Gastroesophageal sphincter (tissue), 4 donors: ENCODE data around the gene TFF1. TPM values are rescaled to one million over a fixed set of nuclear protein-coding genes. Genes with fewer than 3 reads are reported as not detected.

Experiments
- ATAC-seq: fragments of 150-250 bp; one replicate; pipeline ENCODE4 v1.9.1; 2016; ENCODE audit warnings: mild to moderate bottlenecking, moderate library complexity
- H3K27ac ChIP-seq, 4 donors: fragments of 200-600 bp; sonication (generic) in 3 of 4; 1 replicate in 3 of 4; 2 replicates in 1 of 4; pipeline ENCODE4 v1.5.1; 2016 to 2019
- H3K27me3 ChIP-seq: fragments of 200-600 bp; sonication (generic); one replicate; pipeline ENCODE4 v1.5.1; 2019
- H3K36me3 ChIP-seq, 2 donors: fragments of 200-600 bp; sonication (generic); one replicate each; pipeline ENCODE4 v1.5.1; 2019; ENCODE audit warnings: control low read depth in 1 of 2
- H3K4me1 ChIP-seq, 3 donors: fragments of 200-600 bp; sonication (generic); 1 replicate in 2 of 3; 2 replicates in 1 of 3; pipeline ENCODE4 v1.5.1; 2016 to 2019; ENCODE audit warnings: control low read depth in 2 of 3
- H3K4me3 ChIP-seq, 2 donors: fragments of 200-600 bp; sonication (generic); one replicate each; pipeline ENCODE4 v1.5.1; 2019; ENCODE audit warnings: mild to moderate bottlenecking in 1 of 2, moderate library complexity in 1 of 2
- H3K9me3 ChIP-seq, 3 donors: fragments of 200-600 bp; sonication (generic); one replicate each; pipeline ENCODE4 v1.5.1; 2017 to 2019; ENCODE audit warnings: control low read depth in 2 of 3
- CTCF ChIP-seq, 4 experiments: fragments of 200-600 bp in 2 of 4; fragments of 450-650 bp in 2 of 4; sonication (generic) in 1 of 4; IDR thresholded peaks; one replicate each; pipeline ENCODE4 v1.5.1; 2017 to 2019; ENCODE audit warnings: antibody characterized with exemption in 4 of 4, mild to moderate bottlenecking in 2 of 4, moderate library complexity in 2 of 4
- EP300 ChIP-seq: sonication (generic); formaldehyde crosslinking; IDR thresholded peaks from one replicate; pipeline ENCODE4 v1.6.1; 2017; ENCODE audit warnings: antibody characterized with exemption, mild to moderate bottlenecking
- POLR2A ChIP-seq, 2 donors: fragments of 450-650 bp; IDR thresholded peaks; one replicate each; pipeline ENCODE4 v1.6.1; 2017; ENCODE audit warnings: antibody characterized with exemption in 2 of 2, mild to moderate bottlenecking in 2 of 2, moderate library complexity in 1 of 2
- POLR2AphosphoS5 ChIP-seq: sonication (generic); formaldehyde crosslinking; IDR thresholded peaks from one replicate; pipeline ENCODE4 v1.6.1; 2017; ENCODE audit warnings: antibody characterized with exemption
- WGBS, 2 donors: methylation state at CpG; one replicate each; pipeline ENCODE4 v1.1.5; 2018; ENCODE audit warnings: low coverage in 1 of 2; 5-methylcytosine and 5-hydroxymethylcytosine counted together
- total RNA-seq, 4 donors: library from RNA; depleted of rRNA; stranded (reverse); fragments of >200 nt; gene quantifications; one replicate each; pipeline ENCODE4 v1.1.0, GENCODE V29; 2016

The TFF1 gene
- total RNA-seq, 4 donors from 2014 or later, result not detected

GRCh38 chr21:42405064-42406013 lies 39.0 kb upstream of the TFF1 start:
- Histone ChIP-seq H3K9me3 (peaks cover 0 to 12% (median 0%) of the 10 kb centered on the region in 3 donors), H3K27ac (no peak overlapping the region), H3K36me3 (no peaks in the 10 kb centered on the region), H3K4me1 (no peaks in the 10 kb centered on the region), H3K4me3 (no peak overlapping the region), H3K27me3 (peaks cover 43% of the 10 kb centered on the region)
- no peak for ATAC-seq
- 88 to 92% methylated on average over 4 of the region's 23 CpGs for WGBS, 2 donors
- TF ChIP-seq CTCF (IDR thresholded peaks at IDR 0.05) (no peak), POLR2AphosphoS5 (no peak), POLR2A (IDR thresholded peaks at IDR 0.05) (no peak), EP300 (no peak)

- Histone ChIP-seq H3K4me1 (no peaks in the 10 kb centered on the region), H3K9me3 (peaks cover 0 to 12% (median 0%) of the 10 kb centered on the region in 3 donors), H3K36me3 (no peaks in the 10 kb centered on the region), H3K27me3 (peaks cover 39% of the 10 kb centered on the region), H3K27ac (no peak overlapping the region), H3K4me3 (no peak overlapping the region)
- TF ChIP-seq POLR2A (IDR thresholded peaks at IDR 0.05), result no peak
- TF ChIP-seq EP300, result no peak
- no peak for TF ChIP-seq CTCF (IDR thresholded peaks at IDR 0.05)
- no peak for TF ChIP-seq POLR2AphosphoS5
- ATAC-seq, result no peak
- 72% methylated on average over 3 of the region's 10 CpGs; no CpG with 5 or more reads in 1 of the 2 donors for WGBS, 2 donors
Measured at GRCh38 chr21:42404539-42404938, 38.2 kb upstream of the TFF1 start.

- Histone ChIP-seq H3K27me3 (peaks cover 33% of the 10 kb centered on the region), H3K4me3 (no peak within 1 kb of the TSS), H3K36me3 (no peaks in the 10 kb centered on the region), H3K4me1 (no peaks in the 10 kb centered on the region), H3K27ac (no peak within 1 kb of the TSS), H3K9me3 (peaks cover 0 to 12% (median 0%) of the 10 kb centered on the region in 3 donors)
- 61 to 89% methylated on average over 5 to 10 of the region's 21 CpGs for WGBS, 2 donors
- TF ChIP-seq POLR2AphosphoS5, result no peak
- TF ChIP-seq CTCF (IDR thresholded peaks at IDR 0.05), result no peak
- TF ChIP-seq POLR2A (IDR thresholded peaks at IDR 0.05), result no peak
- no peak for ATAC-seq
Measured at GRCh38 chr21:42403611-42404231, 37.4 kb upstream of the TFF1 start, which contains the start of gene UBASH3A. TSS of gene UBASH3A (plus strand) at chr21:42403902. CDS start at chr21:42403946, 44 bp downstream.

GRCh38 chr21:42401820-42402251 lies 35.5 kb upstream of the TFF1 start:
- TF ChIP-seq EP300 (no peak), CTCF (IDR thresholded peaks at IDR 0.05) (no peak), POLR2A (IDR thresholded peaks at IDR 0.05) (no peak), POLR2AphosphoS5 (no peak)
- H3K36me3 ChIP-seq, result no peaks in the 10 kb centered on the region
- no peak for ATAC-seq
- no peak overlapping the region for H3K4me3 ChIP-seq
- peaks cover 25% of the 10 kb centered on the region for H3K27me3 ChIP-seq
- H3K27ac ChIP-seq, result no peak overlapping the region
- H3K4me1 ChIP-seq, result no peaks in the 10 kb centered on the region
- H3K9me3 ChIP-seq, result peaks cover 0 to 12% (median 0%) of the 10 kb centered on the region in 3 donors
- WGBS, 2 donors, result 71 to 93% methylated on average over 2 of the region's 2 CpGs
